Spleen (tissue), 7 donors: ENCODE data around the gene SLCO2A1.

Experiments
- POLR2A ChIP-seq, 3 donors: fragments of 450-650 bp; IDR thresholded peaks; one replicate each; pipeline ENCODE4 v1.5.1; 2017; ENCODE audit warnings: antibody characterized with exemption in 3 of 3, mild to moderate bottlenecking in 1 of 3
- POLR2AphosphoS5 ChIP-seq, 3 donors: sonication (generic); formaldehyde crosslinking; IDR thresholded peaks; one replicate each; pipeline ENCODE4 v1.5.1; 2017; ENCODE audit warnings: antibody characterized with exemption in 3 of 3
- TF ChIP-seq, protein P1 (sequence below), 11 experiments: fragments of 200-600 bp in 7 of 11; fragments of 450-650 bp in 4 of 11; sonication (generic) in 4 of 11; IDR thresholded peaks in 8 of 11; conservative IDR thresholded peaks in 3 of 11; 1 replicate in 7 of 11; 2 replicates in 4 of 11; pipeline versions ENCODE4 v1.4.0 to v1.8.0; 2016 to 2021; ENCODE audit warnings: antibody characterized with exemption in 11 of 11, inconsistent platforms in 4 of 11, mild to moderate bottlenecking in 1 of 11
- donor health status: DM: no; HTN: no; CAD: no; lungs with moderate emphysema.
- donor health status: DM: no; HTN: no; CAD: no.
- donor health status: DM: no; HTN: no; CAD: no.

DNA sequence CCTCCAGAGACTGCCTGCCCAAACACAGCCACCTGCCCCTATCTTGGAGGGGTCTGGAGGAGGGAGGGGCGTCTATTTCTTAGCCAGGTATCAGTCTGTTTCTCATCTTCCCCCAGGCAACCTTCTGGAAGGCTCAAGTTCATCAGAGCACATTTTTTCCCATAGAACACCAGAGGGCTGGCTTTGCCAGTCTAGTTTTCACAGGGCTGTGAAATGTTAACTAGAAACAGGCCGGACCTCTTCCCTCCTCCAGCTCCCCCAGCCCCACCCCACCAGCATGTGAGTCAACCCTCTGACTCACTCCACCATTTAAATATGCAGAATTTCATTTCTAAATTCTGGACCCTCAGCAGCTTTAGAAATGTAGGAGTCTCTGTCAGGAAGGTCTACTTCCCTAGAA is 66.9 kb downstream of the SLCO2A1 start:
- TF ChIP-seq, protein P1, sequence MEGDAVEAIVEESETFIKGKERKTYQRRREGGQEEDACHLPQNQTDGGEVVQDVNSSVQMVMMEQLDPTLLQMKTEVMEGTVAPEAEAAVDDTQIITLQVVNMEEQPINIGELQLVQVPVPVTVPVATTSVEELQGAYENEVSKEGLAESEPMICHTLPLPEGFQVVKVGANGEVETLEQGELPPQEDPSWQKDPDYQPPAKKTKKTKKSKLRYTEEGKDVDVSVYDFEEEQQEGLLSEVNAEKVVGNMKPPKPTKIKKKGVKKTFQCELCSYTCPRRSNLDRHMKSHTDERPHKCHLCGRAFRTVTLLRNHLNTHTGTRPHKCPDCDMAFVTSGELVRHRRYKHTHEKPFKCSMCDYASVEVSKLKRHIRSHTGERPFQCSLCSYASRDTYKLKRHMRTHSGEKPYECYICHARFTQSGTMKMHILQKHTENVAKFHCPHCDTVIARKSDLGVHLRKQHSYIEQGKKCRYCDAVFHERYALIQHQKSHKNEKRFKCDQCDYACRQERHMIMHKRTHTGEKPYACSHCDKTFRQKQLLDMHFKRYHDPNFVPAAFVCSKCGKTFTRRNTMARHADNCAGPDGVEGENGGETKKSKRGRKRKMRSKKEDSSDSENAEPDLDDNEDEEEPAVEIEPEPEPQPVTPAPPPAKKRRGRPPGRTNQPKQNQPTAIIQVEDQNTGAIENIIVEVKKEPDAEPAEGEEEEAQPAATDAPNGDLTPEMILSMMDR (IDR thresholded peaks at IDR 0.05 in 8 of 11, conservative IDR thresholded peaks at IDR 0.05 in 3 of 11), result no peak
- TF ChIP-seq POLR2AphosphoS5 (IDR thresholded peaks at IDR 0.05), result no peak
- TF ChIP-seq POLR2A (IDR thresholded peaks at IDR 0.05), result no peak
